ENCODE data around the gene CADPS. TPM values are rescaled to one million over a fixed set of nuclear protein-coding genes. Genes with fewer than 3 reads are reported as not detected.

CADPS gene
- total RNA-seq, 6 experiments from 2014 or later: not detected

- Mint-ChIP-seq H3K4me3 (no peak overlapping the region), H3K36me3 (ENCODE audit: low read depth) (no peaks in the 10 kb centered on the region), H3K9me3 (no peaks in the 10 kb centered on the region), H3K27me3 (ENCODE audit: insufficient read depth) (peaks cover 4% of the 10 kb centered on the region), H3K27ac (no peak overlapping the region), H3K4me1 (ENCODE audit: low read depth) (no peaks in the 10 kb centered on the region)
- TF ChIP-seq CTCF (IDR thresholded peaks at IDR 0.05): no peak
- no peak for DNase-seq
Measured at GRCh38 chr3:62675492-62675891, 199.7 kb downstream of the CADPS start.

DNA sequence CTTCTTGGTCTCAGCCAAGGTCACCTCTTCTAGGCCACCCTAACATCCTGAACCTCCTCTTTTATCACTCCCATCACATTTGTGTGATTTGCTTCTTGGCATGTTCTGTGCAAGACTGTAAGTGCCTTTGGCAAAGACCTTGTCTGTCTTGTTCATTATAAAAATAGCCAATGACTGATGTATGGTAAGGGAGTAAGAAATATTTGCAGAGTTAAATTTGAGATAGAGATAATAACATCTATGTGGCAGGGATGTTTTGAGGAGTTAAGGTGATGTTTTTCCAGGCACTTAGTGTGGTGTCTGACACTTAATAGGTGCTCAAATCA lies 202.3 kb downstream of the CADPS start:
- Mint-ChIP-seq H3K4me1 (ENCODE audit: low read depth) (no peaks in the 10 kb centered on the region), H3K27ac (no peak overlapping the region), H3K9me3 (no peaks in the 10 kb centered on the region), H3K27me3 (ENCODE audit: insufficient read depth) (peaks cover 4% of the 10 kb centered on the region), H3K36me3 (ENCODE audit: low read depth) (no peaks in the 10 kb centered on the region), H3K4me3 (no peak overlapping the region)
- DNase-seq: no peak
- TF ChIP-seq CTCF (IDR thresholded peaks at IDR 0.05): no peak

- Mint-ChIP-seq H3K4me3 (no peak overlapping the region), H3K4me1 (ENCODE audit: low read depth) (no peaks in the 10 kb centered on the region), H3K36me3 (ENCODE audit: low read depth) (no peaks in the 10 kb centered on the region), H3K27ac (no peak overlapping the region), H3K27me3 (ENCODE audit: insufficient read depth) (peaks cover 4% of the 10 kb centered on the region), H3K9me3 (no peaks in the 10 kb centered on the region)
- no peak for TF ChIP-seq CTCF (IDR thresholded peaks at IDR 0.05)
- no peak for DNase-seq
Measured at GRCh38 chr3:62672270-62672987, 202.8 kb downstream of the CADPS start.

GRCh38 chr3:62670351-62670750 lies 204.9 kb downstream of the CADPS start:
- TF ChIP-seq CTCF (IDR thresholded peaks at IDR 0.05): no peak
- H3K27ac Mint-ChIP-seq: no peak overlapping the region

DNA sequence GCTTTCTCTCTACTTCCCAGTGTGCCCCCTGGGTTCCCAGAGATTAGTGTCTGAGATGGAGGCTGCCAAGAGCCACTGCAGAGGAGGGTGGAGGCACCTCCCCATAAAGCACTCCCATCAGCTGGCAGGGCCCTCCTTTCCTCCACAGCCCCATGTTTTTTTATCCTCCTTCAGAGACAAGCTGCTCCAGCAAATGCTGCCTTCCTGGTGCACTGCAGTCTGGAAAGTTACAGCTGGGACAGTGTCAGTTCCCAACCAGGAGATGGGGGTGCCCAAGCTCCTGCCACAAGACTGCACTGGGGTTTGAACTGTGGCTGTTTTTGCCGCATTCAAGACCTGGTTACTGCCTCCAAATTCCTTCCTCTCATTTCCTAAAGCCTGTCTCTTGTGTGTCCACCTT lies 206.1 kb downstream of the CADPS start:
- no peaks in the 10 kb centered on the region for H3K9me3 Mint-ChIP-seq
- no peak for TF ChIP-seq CTCF (IDR thresholded peaks at IDR 0.05)
- H3K27me3 Mint-ChIP-seq (ENCODE audit: insufficient read depth): peaks cover 5% of the 10 kb centered on the region

More at GRCh38 chr3:62670351-62670750, 204.9 kb downstream of the CADPS start:
- H3K36me3 Mint-ChIP-seq (ENCODE audit: low read depth): no peaks in the 10 kb centered on the region
- no peaks in the 10 kb centered on the region for H3K9me3 Mint-ChIP-seq
- DNase-seq: no peak
- H3K4me1 Mint-ChIP-seq (ENCODE audit: low read depth): no peaks in the 10 kb centered on the region
- peaks cover 5% of the 10 kb centered on the region for H3K27me3 Mint-ChIP-seq (ENCODE audit: insufficient read depth)
- H3K4me3 Mint-ChIP-seq: no peak overlapping the region

More for the DNA sequence above, 206.1 kb downstream of the CADPS start:
- no peaks in the 10 kb centered on the region for H3K4me1 Mint-ChIP-seq (ENCODE audit: low read depth)
- H3K4me3 Mint-ChIP-seq: no peak overlapping the region
- H3K36me3 Mint-ChIP-seq (ENCODE audit: low read depth): no peaks in the 10 kb centered on the region
- DNase-seq: no peak
- H3K27ac Mint-ChIP-seq: no peak overlapping the region

All from HFFc6 (cell line).